GM18508 (cell line): ENCODE data around the gene TRIM17.

ENCODE experiments used
- ATAC-seq: cut with Tn5 transposase; IDR thresholded peaks from one replicate; pipeline ENCODE4 v1.9.1; 2021; ENCODE audit warnings: moderate number of reproducible peaks; ENCODE audit not compliant: insufficient read depth, unreplicated experiment

The TRIM17 gene

DNA sequence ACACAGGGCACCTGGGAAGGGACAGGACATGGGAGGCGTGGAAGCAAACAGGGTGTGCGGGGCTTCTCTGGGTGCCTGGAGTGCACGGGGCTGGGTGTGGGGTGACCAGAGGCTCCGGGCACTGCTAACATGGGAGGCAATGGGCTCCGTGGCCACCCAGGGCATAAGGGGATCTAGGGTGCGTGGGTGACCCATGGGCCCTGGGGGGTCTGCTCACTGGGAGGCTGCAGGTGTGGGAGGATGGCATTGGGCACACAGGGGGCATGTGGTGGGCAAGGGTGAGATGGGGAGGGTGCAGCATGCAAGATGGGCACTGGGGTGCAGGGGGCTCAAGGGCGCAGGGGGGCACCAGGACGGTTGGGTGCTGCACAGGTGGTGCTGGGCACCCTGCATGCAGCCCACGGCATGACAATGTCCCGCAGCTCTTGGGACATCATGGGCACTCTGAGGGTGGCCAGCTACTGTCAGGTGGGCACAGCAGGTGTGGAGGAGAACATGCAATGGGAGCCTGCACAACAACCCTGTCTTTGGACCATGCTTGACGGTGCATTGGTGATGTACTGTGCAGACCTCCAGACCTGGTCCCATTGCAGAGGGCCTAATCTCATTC lies 25.1 kb downstream of the TRIM17 start:
- ATAC-seq, result no peak

DNA sequence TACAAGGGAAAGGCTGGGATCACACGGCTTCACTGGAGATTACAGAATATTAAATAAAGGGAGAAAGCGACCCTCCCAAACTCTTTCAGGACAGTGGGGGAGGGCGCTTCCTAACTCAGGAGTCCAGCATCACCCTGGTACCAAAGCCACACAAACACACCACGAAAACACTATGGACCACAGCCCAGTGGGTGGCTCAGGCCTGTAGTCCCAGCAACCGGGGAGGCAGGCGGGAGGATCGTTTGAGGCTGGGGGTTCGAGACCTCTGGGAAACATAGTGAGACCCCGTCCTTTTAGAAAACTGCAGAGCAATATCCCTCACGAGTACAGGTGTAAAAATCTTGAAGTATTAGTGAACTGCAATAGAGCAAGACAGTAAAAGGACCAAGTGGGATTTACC lies 26.0 kb downstream of the TRIM17 start:
- no peak for ATAC-seq

DNA sequence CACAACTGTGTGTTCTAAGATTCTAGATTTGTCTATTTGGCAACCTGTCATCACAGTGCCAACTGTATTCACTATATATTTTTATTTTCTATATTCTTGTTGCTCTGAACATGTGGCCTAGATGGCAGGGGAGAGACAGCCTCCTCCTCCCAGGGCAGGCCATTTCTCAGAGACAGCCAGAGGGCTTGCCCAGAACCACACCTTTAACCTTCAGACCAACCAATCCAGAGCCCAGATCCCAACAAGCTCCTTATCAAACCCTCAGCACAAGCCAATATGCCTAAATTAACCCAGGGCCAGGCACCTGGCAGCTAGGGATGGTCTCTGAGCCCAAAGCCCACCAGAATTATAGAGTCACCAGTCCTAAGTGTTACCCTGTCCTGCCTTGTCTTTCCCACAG lies 29.3 kb downstream of the TRIM17 start:
- no peak for ATAC-seq

DNA sequence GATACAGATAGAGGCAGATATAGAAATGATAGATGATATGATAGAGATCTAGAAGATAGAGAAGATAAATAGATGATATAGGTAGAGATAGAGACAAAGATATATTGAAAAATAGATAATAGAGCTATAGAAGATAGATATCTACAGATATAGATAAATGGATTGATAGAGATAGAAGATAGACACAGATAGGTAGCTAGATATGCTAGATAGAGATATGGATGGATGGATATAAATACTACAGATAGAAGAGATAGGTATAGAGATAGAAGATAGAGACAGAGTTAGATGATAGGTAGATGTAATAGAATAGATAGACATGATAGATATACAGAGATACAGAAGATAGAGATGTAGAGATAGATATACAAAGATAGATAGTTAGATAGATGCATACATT lies 31.4 kb downstream of the TRIM17 start:
- ATAC-seq, result no peak

DNA sequence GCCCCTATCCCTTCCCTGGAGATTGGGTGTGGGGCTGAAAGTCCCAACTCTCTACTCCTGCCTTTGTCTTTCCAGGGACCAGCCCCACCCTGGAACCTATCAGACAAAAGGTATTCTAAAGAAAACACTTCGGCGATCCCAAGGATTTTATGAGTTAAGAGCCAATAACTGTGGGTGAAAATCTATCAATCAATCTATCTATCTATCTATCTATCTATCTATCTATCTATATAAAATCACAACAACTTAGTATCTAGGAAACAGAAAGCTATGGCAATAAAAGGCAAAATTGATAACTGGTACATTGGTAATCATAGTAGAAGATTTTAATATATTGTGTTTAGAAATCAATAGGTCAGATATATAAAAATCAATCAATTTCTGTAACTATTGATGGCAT lies 32.9 kb downstream of the TRIM17 start:
- no peak for ATAC-seq

DNA sequence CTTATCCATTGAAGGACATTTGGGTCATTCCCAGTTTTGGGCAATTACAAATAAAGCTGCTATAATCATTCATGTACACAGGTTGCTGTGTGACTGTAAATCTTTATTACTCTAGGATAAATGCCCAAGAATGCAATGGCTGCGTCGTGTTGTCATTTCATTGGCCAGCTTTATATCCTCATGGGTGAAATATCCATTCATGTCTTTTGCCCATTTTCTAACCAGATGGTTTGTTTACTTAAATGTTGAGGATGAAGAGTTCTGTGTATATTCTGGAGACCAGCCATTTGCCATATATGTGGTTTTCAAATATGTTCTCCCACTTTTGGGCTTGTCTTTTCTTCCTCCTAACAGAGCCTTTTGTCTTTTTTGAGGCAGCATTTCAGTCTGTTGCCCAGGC lies 35.3 kb downstream of the TRIM17 start:
- ATAC-seq, result no peak

DNA sequence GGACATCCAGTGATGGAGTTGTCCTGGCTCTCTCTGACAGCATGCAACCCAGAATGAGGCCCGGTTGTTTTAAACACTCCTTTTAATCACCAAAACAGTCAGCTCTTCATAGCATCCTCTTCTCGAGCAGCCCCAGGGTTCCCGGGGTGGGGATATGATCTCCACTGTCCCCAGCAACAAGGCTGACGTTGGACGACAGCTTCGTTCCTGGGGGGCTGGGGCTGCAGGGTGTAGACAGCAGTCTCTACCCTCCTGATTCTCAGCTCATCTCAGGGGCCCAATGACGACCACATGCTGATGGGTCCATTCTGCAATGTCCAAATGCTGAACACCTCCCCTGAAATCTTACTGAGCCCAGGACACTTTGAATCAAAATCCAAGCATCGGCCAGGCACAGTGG lies 37.0 kb downstream of the TRIM17 start:
- no peak for ATAC-seq

DNA sequence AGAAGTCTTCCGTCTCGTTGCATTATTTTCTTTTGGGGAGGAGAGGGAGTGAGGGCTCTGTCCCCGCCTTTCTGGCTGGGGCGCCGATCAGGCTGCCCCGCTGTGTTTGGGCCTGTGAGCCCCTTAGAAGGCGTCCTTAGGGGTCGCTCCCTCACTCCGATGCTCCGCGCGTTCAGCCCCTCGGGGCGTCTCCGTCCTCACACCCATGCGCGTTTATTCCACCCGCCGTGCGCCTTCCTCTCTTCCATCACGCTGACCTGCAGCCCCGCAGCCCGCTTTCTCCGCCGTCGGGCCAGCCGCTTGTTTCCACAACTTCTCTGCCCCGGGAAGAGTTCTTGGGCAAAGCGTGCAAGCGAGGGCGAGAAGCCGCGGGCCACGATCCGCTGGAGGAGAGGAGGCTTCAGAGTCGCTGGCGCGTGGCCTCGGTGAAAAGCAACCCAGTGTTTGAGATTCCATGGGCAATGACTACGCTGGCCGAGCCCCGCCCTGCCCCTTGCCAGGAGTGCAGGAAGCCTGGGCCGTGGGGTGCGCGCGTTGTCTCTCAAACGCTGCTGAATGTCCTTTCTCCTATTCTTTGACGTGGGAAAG lies 37.7 kb downstream of the TRIM17 start:
- no peak for ATAC-seq

DNA sequence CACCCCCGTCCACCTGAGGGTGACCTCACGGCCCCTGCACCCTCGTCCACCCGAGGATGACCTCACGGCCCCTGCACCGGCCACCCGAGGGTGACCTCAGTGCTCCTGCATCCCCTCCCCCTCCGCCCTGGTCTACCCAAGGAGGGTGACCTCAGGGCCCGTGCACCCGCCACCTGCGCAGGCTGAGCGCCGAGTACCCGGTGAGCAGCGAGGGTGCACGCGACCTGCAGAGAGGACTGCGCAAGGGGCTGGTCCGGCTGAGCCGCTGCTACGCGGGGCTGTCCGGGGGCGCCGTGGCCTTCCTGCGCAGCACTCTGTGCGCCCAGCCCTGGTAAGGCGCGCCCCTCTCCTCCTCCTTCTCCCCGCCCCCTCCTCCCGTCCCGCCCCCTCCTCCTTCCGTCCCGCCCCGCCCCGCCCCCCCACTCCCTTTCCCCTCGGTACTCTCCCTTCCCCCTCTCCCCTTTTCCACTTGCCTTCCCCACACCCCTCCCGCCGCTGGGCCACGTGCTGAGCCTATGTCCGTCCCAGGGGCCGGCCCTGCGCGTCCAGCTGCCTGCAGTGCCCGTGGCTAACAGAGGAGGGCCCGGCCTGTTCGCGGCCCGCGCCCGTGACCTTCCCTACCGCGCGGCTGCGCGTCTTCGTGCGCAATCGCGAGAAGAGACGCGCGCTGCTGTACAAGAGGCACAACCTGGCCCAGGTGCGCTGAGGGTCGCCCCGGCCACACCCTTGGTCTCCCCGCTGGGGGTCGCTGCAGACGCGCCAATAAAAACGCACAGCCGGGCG lies 38.4 kb downstream of the TRIM17 start:
- no peak for ATAC-seq

DNA sequence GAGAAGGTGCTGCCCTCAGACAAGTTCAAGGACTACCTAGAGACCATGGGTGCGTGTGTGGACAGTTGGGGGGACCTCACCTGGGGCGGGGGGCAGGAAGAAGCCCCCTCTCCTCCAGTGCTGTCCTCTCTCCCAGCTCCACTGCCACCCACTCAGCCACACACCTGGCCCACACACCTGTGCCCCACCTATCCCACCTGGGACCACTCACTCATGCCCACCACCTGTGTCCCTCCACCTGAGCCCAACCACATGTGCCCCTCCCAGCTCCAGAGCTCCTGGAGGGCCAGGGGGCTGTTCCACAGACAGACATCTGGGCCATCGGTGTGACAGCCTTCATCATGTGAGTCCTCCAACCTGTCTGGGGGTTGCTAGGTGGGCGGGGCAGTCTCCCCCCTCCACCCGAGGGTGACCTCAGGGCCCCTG lies 39.0 kb downstream of the TRIM17 start:
- ATAC-seq, result no peak

DNA sequence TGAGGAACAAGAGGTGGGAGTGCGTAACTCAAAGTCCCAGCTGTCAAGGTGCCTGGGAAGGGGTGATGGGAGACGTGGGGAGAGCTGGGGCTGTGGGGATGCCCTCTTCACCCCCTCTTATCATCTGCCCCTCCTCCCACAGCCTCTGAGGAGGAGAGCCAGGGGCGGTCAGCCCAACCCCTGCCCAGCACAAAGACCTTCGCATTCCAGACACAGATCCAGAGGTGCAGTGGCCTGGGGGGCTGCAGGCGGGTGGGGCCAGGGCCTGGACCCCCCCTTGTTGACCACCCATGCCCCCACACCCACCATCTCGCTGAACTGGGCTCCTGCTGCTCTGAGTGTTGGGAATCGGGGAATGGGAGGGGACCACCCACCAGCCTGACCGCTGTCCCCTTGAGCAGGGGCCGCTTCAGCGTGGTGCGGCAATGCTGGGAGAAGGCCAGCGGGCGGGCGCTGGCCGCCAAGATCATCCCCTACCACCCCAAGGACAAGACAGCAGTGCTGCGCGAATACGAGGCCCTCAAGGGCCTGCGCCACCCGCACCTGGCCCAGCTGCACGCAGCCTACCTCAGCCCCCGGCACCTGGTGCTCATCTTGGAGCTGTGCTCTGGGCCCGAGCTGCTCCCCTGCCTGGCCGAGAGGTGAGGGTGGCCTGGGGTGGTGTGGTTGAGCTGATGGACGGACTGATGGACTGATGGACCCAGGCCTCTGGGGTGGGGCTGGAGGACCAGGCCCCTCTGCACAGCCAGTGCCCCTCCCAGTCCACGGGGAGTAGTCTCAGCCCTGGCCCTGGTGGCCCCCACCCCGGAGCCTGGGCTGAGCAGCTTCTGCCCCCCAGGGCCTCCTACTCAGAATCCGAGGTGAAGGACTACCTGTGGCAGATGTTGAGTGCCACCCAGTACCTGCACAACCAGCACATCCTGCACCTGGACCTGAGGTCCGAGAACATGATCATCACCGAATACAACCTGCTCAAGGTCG lies 39.7 kb downstream of the TRIM17 start:
- no peak for ATAC-seq

DNA sequence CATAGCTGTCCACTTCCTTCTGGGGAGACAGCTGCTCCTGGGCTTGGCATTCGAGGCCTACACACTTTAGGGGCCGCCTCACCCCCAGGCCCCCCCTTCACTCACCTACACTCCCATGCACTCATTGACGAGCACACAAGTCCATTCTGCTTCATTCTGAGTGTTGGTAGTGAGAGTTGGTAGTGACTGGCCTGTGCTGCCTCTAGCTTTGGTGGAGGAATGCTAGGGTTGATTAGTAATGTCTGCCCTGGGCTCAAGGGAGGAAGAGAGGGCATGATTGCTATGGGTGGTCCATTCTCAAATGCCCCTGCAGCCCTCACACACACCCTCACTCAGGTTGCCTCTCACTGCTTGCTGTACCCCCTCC lies 40.4 kb downstream of the TRIM17 start:
- no peak for ATAC-seq

DNA sequence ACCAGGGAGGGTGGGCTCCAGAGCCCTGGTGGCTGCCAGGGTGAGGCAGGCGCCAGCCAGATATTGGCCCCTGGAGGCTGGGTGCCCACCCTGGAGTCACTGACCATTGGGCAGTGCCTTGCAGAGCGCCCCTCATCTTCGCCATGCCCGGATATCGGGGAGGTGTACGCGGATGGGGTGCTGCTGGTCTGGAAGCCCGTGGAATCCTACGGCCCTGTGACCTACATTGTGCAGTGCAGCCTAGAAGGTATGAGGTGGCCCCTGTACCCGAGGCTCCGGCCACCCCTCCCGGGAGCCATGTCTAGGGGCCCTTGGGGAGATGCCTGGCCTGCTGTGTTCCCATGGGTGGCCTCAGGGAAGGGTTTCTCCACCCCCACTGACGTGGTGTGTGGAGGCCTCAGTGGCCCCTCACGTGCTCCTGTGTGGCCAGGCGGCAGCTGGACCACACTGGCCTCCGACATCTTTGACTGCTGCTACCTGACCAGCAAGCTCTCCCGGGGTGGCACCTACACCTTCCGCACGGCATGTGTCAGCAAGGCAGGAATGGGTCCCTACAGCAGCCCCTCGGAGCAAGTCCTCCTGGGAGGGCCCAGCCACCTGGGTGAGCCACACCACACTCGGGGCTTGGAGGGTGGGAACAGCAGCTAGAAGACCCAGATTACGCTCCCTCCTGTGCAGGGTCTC lies 40.9 kb downstream of the TRIM17 start:
- ATAC-seq, result no peak

DNA sequence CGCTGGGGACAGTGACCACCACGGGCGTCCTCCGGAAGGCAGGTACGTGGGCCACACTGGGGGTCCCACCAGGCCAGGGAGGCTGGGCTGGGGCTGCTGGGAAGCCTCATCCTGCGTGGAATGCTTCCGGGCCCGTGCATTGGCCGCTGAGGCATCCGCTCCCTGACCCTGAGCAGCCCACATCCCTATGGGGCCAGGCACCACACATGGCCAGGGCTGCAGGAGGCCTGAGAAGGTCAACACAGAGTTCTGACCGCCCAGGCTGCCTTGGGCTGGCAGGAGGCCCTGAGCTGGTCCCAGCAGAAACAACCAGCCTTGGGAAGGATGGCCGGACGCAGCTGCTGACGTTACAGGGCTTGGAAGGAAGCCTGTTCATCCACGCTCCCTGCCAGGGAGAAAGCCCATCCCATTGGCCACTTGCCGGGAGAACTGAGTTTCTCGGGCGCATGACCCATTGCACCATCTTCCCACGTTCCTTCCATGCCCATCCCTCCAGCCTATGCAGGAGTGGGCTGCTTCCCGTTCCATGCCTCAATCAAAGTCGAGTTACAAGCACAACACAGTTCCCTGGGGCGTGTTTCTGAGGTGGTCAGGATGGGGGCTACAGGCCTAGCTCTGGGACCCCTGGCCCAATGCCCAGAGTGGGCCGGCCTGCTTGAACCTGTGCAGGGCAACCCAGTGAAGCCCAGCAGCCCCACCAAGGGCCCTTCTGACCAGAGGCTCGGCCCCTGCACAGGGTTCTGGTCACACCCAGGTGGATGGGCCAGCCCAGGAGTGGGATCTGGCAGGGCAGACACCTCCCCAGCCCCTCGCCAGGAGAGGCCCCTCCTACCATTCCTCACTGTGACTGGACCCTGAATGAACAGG lies 41.7 kb downstream of the TRIM17 start:
- no peak for ATAC-seq

DNA sequence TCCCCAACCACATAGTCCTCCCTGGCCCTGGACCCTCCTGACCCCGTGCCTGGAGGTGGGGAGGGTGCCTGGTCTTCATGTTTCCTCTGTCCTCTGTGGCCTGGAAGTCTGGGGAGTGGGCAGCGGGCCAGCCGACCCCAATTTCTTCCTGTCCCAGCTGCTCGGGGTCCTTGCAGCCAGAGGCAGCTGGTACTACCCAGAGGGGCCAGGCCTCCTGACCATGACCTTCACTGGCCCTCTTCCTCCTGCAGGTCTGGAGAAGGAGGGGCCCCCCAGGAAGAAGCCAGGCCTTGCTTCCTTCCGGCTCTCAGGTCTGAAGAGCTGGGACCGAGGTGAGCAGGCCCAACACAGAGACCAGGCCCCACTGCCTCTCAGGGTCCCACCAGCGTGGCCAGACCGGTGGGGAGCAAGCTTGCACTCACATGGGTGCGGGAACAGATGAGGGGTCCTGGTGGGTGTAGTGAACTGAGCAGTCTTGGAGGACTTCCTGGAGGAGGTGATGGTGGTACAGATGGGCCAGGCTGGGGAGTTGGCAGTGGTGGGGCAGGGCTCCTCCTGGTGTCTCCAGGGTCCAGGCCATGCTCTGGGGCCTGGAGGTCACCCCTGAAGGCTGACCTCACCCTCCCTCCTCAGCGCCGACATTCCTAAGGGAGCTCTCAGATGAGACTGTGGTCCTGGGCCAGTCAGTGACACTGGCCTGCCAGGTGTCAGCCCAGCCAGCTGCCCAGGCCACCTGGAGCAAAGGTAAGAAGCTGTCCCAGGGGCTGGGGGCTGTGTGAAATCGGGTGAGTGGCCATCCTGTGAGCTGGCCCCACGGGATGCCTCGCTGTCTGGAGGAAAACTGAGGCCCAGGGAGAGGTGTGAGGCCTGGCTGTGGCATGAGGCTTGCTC lies 42.7 kb downstream of the TRIM17 start:
- ATAC-seq, result no peak

DNA sequence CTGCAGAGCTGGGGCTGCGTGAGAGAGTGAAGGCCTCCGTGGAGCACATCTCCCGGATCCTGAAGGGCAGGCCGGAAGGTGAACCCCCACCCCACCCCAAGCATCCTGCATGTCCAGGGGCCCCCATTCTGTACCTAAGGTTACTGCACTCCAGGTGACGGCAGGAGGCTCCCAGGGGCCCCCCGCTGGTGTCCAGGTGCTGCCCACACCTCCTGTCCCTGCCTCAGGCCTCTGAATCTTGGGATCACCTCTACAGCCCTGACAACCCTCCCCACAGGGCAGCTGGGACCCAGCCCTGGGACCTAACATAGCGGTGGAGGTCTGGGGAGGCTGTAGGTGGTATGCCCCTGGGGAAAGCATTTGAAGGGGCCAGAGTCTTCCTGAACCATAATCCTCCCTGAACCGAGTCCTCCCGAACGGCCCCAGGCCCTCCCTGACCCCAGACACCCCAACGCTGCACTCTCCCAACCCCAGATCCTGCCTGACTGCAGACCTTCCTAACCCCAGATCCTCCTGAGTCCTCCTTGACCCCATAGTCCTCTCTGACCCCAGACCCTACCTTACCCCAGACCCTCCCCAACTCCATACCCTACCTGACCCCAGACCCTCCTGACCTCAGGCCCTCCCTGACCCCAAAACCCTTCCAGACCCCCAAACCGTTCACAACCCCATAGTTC lies 43.5 kb downstream of the TRIM17 start:
- no peak for ATAC-seq

DNA sequence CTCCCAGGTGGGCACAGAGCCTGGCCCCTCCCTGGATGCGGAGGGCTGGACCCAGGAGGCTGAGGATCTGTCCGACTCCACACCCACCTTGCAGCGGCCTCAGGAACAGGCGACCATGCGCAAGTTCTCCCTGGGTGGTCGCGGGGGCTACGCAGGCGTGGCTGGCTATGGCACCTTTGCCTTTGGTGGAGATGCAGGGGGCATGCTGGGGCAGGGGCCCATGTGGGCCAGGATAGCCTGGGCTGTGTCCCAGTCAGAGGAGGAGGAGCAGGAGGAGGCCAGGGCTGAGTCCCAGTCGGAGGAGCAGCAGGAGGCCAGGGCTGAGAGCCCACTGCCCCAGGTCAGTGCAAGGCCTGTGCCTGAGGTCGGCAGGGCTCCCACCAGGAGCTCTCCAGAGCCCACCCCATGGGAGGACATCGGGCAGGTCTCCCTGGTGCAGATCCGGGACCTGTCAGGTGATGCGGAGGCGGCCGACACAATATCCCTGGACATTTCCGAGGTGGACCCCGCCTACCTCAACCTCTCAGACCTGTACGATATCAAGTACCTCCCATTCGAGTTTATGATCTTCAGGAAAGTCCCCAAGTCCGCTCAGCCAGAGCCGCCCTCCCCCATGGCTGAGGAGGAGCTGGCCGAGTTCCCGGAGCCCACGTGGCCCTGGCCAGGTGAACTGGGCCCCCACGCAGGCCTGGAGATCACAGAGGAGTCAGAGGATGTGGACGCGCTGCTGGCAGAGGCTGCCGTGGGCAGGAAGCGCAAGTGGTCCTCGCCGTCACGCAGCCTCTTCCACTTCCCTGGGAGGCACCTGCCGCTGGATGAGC lies 44.3 kb downstream of the TRIM17 start:
- no peak for ATAC-seq
